HG03175 (cell line): ENCODE measurements around the gene SMIM7.
"Not testable (repeated sequence)": the region's sequence is repeated elsewhere in the genome, so short reads cannot be mapped to it uniquely, and the experiment has no call there.

Experiments used
- ATAC-seq: cut with Tn5 transposase; IDR thresholded peaks from one replicate; pipeline ENCODE4 v1.9.1; 2021; ENCODE audit warnings: mild to moderate bottlenecking, moderate library complexity; ENCODE audit not compliant: unreplicated experiment

SMIM7 gene

DNA sequence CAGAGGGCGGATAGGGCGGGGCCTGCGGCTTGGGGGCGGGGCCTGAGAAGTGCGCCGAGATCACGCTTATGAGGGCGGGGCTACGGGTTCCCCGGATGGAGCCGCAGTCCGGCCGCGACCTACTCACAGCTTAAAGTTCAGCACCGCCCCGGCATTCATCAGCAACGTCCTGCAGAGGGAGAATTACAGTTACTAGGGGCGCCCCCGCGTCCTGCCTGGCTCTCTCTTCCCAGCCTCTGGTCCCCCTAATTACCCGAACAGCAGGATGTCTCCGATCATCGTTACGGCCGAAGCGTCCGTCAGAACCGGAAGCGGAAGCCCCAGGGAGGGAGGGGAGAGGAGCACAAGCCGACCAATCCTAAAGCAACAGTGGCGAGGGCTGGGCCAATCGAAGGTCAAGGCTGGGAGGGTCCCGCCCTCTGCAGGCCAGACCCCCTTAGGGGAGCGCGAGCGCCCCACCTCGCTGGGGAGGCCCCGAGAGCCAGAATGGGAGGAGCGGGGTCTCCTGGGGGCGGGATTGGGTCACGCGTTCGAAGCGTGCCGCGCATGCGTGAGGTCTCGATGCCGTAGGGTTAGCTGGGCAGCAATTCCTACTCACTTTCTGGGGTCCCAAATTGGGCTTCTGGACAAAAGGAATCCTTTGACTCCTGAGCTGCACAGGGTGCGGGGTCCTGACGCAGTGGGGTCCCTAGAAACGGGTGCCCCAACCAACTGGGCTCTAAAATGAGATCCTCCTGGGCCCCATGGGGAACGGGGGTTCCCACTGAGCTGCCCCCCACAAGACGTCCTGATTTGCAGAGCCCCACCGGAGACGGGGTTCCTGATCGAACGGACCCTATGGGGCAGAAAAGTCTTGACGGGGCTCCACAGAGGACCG lies at the start of gene SMIM7:
SMIM7 (minus strand) TSS at position 313 of the 877 bp plus-strand sequence; CDS start at position 279, 34 bp downstream.
- ATAC-seq = peak; percentile 93

DNA sequence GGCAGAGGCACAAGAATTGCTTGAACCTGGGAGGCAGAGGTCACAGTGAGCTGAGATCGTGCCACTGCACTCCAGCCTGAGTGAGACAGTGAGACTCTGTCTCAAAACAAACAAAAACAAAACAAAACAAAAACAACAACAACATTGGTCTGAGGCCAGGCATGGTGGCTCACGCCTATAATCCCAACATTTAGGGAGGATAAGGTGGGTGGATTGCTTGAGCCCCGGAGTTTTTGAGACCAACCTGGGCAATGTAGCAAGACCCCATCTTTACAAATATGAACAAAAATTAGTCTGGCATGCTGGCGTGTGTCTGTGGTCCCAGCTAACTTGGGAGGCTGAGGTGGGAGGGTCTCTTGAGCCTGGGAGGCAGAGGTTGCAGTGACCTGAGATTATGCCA lies 43.7 kb upstream of the SMIM7 start:
- ATAC-seq = no peak

DNA sequence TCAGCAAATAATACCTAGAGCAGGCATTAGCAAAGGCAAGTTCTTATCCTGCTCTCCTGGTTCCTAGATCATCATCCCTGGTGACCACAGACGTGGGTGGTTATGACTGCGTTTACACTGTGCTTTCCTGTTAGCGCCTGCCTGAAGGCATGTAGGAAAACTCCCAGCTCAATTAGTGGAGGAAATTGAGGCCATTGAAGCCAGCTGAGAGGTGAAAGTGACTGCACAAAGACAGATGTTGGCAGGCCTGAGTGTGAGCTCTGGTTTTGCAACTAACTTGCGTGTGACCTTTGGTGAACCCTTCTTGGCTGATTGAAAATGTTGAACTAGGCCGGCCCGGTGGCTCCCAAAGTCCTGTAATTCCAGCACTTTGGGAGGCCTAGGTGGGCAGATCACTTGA lies 42.2 kb upstream of the SMIM7 start:
- no peak for ATAC-seq

DNA sequence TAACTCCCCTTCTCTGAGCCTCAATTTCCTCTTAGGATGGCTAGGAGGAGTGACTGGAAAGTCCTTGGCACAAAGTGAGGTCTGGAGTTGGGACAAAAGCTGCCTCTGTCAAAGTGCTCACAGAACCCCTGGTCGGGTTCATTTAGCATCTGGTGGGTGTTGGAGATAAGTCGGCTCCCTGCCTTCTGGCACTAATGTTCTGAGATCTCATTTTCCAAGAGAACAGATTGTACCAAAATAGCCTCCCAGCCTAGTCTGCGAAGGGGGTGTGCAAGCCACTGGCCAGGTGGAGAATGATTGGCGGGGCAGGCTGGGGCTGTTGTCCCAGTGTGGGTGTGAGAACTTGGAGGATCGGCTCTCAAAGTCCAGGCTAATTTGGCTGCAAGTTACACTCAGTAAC lies 39.0 kb upstream of the SMIM7 start:
- no peak for ATAC-seq

DNA sequence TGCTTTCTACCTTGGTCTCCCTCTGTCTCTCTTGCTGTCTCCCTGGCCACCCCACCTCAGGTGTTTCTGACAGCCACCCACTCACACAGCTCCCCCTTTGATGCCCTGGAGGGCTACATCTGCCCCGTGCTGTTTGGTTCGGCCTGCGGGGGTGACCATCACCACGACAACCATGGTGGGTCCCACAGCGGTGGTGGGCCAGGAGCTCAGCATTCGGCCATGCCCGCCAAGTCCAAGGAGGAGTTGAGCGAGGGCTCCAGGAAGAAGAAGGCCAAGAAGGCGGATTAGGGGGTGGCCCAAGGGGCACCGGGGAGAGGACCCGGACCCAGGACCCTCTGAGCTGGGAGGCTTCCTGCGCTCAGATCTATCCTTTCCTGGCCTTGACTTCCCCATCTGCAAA lies 28.1 kb upstream of the SMIM7 start:
- ATAC-seq = no peak

DNA sequence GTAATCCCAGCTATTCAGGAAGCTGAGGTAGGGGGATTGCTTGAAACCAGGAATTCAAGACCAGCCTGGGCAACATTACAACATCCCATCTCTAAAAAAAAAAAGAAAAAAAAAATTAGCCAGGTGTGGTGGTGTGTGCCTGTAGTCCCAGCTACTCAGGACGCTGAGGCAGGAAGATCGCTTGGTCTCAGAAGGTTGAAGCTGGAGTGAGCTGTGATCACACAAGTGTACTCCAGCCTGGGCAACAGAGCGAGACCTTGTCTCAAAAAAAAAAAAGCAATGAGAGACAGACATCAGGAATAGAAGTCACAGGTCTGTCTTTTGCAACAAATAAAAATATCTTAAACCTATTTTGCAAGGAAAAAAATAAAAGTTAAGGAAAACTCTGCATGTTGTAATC lies 24.3 kb upstream of the SMIM7 start:
- no peak for ATAC-seq

DNA sequence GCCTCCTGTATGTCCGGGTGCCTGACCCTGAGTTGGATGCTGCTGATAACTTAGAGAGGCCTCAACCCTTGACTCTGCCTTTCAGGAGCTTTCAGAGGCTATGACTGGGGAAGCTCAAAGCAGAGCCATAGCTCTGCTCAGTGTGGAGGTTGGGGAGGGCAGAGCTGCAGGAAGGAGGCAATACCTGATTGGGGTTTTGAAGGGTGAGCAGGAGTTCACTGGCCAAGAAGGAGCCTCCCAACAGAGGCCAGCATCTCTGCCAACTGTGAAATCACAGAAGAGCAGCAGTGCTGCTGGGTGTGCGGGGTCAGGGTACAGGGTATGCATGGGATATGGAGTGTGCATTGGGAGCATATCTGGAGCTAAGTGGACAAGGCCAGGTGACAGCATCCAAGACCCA lies 22.6 kb upstream of the SMIM7 start:
- no peak for ATAC-seq

DNA sequence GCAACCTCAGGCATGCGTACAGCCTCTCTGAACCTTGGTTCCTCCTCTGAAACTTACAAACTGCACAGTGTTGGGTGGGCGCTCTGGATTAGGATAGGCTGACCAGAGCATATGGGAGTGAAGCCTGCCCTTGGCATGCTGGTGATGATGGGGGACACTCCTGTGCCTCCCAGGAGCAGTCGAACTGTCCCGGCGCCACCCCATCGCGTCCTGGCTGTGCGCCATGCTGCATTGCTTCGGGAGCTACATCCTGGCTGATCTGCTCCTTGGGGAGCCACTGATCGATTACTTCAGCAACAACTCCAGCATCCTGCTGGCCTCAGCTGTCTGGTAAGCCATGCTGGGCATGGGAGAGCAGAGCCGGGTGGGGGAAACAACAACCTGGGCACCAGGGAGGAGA lies 19.9 kb upstream of the SMIM7 start:
- no peak for ATAC-seq

DNA sequence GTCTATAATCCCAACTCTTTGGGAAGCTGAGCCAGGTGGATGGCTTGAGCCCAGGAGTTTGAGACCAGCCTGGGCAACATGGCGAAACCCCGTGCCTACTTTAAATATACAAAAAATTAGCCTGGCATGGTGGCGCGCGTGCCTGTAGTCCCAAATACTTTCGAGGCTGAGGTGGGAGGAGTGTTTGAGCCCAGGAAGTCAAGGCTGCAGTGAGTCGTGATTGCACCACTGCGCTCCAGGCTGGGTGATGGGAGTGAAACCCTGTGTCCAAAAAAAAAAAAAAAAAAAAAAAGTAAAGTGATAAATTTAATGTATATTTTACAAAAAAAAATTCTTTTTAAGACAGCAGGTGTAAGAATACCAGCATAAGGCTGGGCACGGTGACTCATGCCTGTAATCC lies 18.6 kb upstream of the SMIM7 start:
- ATAC-seq = no peak

DNA sequence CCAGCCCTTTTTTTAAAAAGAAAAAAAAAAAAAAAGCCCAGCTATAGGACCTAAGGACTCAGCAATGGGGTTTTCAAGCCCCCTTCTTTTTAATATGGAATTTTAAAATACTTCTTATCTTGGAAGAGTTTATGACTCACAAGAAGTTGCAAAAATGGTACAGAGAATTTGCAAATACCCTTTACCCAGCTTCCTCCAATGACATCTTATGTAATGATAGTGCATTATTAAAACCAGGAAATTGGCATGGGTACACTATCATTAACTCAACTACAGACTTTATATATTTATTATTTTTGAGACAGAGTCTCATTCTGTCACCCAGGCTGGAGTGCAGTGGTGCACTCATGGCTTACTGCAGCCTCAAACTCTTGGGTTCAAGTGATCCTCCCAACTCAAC lies 17.1 kb upstream of the SMIM7 start:
- no peak for ATAC-seq

DNA sequence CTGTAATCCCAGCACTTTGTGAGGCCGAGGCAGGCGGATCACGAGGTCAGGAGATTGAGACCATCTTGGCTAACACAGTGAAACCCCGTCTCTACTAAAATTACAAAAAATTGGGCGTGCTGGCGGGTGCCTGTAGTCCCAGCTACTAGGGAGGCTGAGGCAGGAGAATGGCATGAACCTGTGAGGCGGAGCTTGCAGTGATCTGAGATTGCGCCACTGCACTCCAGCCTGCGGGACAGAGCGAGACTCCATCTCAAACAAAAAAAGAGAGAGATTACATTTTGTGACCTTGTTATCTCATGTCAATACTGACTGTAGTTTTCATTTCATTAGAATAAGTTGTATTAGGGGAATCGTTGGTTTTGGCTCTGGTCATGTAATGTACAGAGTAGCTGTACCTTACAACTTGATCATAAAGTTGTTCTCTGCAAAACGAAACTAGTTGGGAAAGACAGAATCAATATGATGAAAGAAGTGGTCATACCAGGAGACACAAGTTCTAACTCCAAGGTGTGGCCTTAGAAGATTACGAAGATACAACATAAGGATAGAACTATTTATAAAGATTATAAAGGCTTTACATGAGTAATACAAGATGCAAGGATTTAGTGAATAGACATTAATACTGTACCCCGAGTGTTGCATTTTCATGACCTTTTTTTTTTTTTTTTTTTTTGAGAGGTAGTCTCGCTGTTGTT lies 16.3 kb upstream of the SMIM7 start:
- ATAC-seq = no peak

DNA sequence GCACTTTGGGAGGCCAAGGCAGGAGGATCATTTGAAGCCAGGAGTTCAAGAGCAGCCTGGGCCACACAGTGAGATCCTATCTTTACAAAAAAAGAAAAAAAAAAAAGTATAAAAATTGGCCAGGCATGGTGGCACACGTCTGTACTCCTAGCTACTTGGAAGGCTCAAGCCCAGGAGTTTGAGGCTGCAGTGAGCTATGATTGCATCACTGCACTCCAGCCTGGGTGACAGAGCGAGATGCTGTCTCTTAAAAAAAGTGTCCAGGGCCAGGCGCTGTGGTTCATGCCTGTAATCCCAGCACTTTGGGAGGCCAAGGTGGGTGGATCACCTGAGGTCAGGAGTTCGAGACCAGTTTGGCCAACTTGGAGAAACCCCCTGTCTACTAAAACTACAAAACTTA lies 13.9 kb upstream of the SMIM7 start:
- not testable (repeated sequence) for ATAC-seq

DNA sequence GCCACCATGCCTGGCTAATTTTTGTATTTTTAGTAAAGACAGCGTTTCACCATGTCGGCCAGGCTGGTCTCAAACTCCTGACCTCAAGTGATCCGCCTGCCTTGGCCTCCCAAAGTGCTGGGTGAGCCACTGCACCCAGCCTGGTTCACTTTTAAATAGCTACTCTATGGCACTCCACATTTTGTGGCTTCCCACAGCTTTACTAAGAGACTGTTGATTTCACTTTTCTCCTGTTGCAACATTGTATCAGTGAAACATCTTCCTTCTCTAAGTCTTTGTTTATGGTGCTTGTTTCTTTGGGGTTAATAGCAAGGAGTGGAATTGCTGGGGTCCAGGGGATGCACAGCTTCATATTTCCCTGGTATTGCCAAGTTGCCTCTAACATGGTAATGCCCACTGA lies 13.3 kb upstream of the SMIM7 start:
- ATAC-seq = no peak

DNA sequence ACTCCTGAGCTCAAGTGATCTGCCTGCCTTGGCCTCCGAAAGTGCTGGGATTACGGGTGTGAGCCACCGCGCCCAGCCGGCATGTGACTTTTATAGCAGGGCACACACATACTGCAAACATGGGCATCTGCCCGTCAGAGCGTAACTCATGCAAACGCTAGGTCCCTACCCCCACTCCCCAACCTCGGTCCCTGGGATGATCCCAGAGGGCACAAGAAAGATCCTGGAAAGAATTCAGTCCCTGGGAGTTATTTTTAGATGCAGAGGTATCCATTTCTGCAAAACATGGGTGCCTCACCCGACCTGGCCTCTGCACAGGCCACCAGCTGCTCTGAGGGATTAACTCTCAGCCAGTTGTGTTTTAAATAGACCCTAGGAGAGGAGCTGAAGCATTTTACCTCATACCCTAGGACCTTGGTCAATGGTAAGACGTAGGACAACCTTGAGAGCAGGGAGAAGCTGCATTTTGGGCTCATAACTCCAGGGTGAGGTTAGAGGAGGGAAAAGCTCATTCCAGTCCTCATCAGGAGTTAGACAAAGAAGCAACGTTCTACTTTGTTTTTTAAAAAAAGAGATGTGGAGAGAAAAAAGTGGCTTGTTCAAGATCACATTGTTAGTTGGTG lies 11.8 kb upstream of the SMIM7 start:
- no peak for ATAC-seq

DNA sequence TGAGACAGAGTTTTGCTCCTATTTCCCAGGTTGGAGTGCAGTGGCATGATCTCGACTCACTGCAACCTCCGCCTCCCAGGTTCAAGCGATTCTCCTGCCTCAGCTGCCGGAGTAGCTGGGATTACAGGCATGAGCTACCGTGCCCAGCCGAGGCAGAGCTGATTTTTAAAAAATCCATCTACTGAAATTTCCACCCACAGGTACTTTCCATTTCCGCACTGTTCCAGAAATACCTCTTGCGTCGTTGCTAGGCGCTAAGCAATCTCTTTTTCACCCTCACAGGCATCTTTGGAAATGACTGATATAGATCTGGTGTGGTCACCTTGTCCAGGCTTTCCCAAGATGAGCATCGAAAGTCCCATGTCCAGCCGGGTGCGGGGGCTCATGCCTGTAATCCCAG lies 10.3 kb upstream of the SMIM7 start:
- no peak for ATAC-seq

DNA sequence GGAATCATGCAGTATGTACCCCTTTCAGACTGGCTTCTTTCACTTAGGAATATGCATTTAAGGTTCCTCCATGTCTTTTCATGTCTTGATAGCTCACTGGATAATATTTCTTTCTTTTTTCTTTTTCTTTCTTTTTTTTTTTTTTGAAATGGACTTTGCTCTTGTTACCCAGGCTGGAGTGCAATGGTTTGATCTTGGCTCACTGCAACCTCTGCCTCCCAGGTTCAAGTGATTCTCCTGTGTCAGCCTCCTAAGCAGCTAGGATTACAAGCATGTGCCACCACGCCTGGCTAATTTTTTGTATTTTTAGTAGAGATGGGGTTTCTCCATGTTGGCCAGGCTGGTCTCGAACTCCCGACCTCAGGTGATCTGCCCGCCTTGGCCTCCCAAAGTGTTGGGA lies 8.8 kb upstream of the SMIM7 start:
- not testable (repeated sequence) for ATAC-seq

DNA sequence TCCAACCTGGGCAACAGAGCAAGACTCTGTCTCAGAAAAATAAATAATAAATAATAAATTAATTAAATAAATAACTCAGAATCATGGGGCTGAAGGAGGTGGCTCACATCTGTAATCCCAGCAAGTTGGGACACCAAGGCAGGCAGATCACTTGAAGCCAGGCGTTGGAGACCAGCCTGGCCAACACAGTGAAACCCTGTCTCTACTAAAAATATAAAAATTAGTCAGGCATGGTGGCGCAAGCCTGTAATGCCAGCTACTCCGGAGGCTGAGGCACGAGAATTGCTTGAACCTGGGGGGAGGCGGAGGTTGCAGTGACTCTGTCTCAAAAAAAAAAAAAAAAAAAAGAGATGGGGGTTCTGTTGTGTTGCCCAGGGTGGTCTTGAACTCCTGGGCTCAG lies 8.2 kb upstream of the SMIM7 start:
- ATAC-seq = no peak

DNA sequence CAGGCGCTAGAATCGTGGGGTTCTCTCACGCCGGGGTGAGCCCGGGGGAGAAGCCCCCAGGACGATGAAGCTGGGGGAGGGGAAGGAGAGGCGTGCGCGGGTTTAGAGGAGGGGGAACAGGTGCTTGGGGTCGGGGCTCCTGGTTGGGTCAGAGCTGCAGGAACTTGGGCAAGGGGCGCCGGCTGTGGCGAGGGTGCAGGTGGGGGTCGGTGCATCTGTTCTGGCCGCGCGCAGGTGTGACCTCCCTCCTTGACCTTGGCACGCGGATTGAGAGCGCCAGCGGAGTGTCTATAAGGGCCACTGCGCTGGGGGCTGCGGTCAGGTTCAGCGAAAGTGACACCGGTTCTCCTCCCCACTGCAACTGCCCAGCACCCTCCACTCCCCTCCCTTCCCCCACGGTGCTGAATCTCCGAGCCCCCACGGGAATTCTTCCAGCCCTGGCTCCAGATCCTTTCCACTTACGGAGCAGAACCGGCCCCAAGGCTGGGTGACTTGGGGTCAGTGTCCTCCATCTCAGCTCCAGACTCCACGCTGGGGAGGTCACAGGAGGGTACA lies 1.6 kb upstream of the SMIM7 start:
- no peak for ATAC-seq

DNA sequence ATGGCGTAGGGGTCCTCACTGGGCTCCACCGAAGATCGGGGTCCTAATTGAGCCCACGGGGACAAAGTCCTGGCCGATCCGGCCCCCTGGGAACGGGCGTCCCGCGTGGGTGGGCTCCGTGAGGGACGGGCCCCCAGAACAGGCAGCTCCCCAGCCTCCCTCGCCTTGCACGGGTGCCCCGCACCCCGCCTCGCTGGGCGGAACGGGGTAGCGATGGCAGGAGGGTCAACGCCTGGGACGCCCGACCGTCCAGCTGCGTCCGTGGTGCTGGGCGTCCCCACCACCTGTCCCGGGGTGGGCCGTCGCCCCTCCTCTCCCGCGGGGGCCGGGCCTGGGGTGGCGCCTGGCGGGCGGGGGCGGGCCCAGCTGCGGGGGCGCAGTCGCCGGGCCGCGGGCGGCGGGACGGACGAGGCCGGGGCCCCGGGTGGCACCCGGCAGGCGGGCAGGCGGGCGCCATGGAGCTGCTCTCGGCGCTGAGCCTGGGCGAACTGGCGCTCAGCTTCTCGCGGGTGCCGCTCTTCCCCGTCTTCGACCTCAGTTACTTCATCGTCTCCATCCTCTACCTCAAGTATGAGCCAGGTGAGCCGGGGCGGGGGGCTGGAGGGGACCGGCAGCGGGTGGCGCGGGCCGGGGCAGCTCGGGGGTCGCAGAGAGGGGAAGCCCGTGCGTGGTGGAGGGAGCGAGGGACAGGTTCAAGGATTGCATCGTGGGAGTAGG lies 977 bp upstream of the SMIM7 start, which contains the start of gene TMEM38A:
TMEM38A (plus strand) TSS at position 377 of the 717 bp plus-strand sequence; CDS start at position 456, 79 bp downstream.
- no peak for ATAC-seq

DNA sequence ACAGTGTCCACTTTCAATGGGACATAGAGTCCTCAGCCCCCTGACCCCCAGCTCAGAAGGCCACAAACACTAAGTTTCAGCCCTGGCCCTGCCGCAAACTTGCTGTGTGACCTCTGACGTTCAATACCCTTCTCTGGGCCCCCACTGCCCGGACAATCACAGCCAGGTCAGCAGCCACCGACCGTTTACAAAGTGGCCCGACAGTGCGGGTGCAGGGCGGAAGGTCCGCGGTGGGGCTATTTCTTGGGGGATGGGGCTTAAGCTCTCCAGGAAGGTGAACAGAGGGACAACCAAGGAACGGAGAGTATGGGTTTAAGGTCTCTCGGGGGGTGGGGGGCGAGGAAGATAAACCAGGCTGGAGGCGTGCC lies 496 bp downstream of the SMIM7 start:
- ATAC-seq = no peak

DNA sequence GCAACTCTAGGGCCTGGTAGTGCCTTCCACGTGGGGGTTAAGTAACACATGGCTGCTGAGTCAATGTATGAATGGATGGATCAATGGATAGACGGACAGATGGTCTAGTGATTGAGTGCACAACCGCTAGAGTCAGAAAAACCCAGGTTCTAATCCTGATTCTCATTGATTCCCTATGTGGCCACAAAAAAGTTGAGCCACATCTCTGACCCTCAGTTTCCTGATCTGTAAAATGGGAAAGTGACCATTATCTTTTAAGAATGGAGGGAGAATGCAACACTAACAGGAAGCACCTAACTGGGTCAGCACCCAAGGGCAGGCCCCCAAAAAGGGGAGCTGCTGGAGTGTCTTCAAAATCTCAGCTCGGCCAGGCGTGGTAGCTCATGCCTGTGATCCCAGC lies 2.6 kb downstream of the SMIM7 start:
- no peak for ATAC-seq
